ENCODE measurements around the gene ALDH4A1.
A peak's percentile ranks its signal among the peaks of the same experiment; 100 is the strongest.
"Not testable (repeated sequence)": the region's sequence is repeated elsewhere in the genome, so short reads cannot be mapped to it uniquely, and the experiment has no call there.

ALDH4A1 gene

DNA sequence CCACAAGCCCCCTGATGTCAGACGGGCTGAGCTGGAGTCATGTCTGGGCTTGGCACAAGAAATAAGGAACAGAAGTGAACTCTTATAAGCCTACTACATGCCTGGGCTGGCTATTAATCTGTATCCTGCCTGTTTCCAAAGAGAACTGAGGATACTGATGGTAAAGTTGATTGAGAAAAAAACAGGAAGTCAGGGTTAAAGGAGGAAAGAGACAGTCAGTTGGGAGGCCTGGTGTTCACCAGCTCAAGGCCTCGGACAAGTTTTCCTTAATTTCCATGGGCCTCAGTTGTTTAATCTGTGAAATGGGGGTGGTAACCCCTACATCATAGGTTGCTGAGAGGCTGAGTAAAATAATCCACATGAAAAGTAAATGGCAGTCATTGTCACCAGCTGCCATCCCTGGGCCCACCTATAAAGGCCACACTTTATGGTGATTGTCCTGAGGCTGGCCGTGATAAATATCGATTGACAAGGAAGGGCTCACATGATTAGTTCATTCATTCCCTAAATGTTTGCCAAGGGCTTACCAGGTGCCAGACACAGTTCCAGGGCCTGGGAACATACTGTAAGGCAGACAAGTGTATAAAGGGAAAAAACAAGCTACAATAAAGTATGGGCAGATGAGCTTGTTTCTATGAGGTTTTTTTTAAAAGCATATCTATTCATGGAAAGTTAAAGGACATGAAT lies 2.8 kb downstream of the ALDH4A1 start:
- no peak for DNase-seq

DNA sequence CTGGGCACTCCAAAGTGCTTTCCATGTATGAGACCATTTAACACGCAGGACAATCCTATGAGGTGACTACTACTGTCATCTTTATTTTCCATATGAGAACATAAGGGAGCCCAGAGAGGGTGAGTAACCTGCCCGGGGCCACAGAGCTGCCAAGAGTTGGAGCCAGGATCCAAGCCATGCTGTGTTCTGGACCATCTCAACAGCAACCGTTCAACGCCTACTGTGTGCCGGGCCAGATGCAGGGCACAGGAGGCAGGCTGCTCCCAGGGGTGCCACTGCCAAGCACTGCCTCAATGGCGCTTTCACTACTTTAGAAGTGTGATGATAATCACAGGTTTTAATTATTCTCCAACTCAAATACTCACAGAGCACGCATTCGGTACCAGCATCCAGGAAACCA lies 3.8 kb downstream of the ALDH4A1 start:
- no peak for DNase-seq

DNA sequence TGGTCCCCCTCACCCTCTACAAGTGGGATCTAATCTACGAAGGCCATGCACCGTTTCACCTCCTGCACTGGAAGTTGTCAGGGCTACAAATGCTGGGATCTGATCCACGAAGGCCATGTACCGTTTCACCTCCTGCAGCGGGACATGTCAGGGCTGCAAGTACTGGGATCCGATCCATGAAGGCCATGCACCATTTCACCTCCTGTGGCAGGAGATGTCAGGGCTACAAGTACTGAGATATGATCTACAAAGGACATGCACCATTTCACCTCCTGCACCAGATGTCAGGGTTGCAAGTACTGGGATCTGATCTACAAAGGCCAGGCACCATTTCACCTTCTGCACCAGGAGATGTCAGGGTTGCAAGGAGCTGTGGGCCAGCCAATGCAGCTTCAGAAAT lies 7.0 kb downstream of the ALDH4A1 start:
- no peak for DNase-seq

DNA sequence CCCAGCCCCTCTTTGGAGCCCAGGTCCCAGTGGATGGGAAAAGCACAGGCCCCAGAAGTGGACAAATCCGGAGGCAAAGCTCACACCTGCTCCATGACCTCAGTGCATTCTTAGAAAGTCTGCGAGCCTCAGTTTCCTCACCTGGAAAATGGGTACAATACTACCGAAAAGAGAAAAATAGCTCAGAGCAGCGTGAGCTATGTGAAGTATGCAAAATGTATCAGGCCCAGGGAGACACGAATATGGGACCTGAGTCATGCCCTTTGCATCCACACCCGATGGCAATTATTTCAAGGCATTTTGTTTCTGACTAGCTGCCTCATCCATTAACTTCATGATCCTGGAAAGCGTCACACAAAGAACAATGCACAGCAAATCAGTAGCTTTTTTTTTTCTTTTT lies 9.2 kb downstream of the ALDH4A1 start:
- no peak for DNase-seq

DNA sequence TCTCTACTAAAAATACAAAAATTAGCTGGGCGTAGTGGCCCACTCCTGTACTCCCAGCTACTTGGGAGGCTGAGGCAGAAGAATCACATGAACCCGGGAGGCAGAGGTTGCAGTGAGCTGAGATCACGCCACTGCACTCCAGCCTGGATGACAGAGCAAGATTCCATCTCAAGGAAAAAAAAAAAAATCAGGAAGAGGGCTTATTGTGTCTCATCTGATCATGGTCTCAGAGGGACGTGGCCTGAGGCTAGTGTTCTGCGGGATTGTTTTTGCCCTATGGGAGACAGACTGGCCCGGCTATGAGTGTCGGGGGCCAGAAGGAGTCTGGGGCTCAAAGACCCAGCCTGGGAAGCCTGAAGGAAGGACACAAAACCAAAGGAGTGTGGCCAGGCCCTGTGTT lies 10.5 kb downstream of the ALDH4A1 start:
- DNase-seq = not testable (repeated sequence)

DNA sequence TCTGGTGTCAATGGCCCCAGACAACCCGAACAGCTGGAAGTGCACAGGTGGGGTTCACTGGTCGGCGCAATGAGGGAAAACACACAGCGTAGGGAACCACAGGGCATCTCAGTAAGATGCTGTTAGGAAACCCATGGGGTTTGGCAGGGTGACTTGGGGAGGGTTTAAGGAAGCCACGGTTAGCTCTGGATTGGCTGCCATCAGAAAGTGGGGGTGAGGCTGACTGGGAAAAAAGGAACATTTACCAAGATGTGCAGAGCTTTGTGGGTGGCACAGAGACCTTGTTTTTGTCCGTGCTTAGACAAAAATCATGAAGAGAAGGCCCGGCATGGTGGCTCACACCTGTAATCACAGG lies 11.0 kb downstream of the ALDH4A1 start:
- DNase-seq = no peak

DNA sequence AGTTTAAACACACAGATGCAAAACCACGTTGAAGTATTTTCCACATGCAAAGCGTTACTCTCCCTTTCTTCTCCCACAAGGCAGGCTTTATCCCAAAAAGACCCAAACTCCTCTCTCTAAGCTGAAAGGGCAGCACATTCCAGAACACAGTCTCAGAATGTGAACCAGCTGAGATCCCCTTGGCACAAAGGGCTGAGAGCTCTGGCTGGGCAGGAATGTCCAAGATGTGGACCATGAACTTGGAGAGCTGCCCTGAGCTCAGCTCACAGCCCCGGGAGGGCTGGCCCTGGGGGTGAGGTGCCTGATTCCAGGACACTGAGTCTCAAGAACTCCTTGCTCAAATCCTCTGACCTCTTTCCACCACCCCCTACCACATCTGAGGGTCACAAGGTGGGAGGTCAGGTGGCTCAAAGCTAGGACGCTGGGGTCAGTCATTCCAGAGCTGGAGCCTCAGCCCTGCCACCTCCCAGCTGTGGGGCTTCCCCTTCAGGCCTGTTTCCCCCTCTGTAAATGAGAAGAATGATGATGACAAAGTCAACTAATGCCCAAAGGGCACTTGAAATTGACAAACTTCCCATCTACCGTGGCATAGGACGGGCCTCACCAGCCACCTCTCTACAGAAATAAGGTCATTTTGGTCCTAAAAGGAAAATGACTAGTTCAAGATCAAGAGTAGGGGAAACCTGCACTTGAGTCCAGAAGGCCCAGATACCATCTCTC lies 11.5 kb downstream of the ALDH4A1 start:
- DNase-seq = no peak

DNA sequence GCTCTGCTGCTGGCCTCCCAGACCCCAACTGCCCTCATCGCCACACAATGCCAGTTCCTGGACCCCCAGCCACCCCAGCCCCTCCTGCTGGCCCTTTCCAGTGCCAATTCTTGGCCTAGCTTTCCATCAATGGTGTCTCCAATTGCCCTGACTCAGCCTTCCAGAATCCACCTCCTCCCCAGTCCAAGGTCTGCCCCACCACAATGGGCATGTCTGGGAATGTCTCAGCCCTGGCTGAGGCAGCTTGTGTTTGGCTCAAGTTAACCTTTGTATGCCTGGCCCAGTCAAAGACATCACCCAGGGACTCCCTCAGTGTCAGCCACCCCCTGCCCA lies 16.4 kb downstream of the ALDH4A1 start:
- DNase-seq = no peak

DNA sequence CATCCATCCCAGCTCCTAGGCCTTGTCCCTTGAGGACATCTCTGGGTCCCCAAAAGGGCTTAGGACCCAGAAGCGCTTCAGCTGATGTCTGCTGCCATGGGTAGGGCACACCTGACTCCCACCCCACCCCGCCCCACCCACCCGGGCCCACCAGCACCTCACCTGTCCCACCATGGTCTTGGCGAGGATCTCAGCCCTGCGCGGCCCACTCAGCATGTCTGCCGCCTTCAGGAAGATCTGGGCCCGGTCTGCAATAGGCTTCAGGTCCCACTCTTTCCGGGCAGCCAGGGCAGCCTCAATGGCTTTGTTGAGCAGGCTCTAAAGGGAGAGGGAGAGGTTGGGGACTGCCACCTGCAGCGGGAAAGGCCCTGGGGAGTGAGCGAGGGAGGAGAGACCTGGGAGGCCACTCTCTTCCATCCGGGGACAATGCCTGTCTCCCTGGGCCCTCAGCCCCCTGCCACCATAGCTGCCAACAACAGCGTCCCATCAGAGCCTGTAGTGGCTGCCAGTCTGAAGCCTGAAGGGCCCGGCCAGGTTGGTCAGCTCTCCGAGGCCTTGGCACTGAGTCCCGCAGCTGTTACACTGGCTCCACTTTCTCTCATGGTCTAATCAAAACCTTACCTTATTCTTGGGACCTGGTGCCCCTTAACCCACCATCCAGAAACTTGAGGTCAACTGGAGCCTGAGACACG lies 16.9 kb downstream of the ALDH4A1 start:
- DNase-seq = no peak

DNA sequence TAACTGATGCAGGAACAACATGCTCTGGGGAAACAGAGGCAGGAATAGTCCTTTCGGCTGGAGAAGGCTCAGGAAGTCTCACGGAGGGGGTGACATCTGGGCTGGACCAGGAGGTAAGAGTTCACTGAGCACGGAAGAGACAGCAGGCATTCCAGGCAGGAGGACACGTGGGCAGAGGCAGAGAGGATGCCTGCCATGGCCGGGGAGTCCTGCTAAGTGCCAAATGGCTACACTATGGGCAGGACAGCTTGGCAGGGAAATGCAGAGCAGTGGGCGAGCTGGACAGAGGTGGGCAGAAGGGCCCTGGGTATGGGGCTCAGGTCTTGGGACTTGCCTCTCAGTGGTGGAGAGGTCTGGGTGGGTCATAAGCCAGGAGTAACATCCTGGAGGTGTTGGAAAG lies 17.6 kb downstream of the ALDH4A1 start:
- no peak for DNase-seq

DNA sequence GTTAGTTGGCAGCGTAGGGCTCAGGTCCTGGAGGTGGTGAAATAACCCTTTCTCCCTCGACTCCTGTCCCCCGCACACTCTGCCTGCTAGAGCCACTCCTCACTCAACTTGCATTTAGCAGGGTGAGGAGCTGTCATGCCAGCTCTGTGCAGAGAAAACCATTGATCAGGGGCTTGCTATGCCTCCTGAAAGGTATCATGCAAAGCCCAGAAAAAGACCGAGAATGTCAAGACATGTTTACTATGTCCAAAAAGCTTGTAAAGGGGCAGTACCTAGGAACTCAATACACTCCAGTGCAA lies 18.0 kb downstream of the ALDH4A1 start:
- no peak for DNase-seq

DNA sequence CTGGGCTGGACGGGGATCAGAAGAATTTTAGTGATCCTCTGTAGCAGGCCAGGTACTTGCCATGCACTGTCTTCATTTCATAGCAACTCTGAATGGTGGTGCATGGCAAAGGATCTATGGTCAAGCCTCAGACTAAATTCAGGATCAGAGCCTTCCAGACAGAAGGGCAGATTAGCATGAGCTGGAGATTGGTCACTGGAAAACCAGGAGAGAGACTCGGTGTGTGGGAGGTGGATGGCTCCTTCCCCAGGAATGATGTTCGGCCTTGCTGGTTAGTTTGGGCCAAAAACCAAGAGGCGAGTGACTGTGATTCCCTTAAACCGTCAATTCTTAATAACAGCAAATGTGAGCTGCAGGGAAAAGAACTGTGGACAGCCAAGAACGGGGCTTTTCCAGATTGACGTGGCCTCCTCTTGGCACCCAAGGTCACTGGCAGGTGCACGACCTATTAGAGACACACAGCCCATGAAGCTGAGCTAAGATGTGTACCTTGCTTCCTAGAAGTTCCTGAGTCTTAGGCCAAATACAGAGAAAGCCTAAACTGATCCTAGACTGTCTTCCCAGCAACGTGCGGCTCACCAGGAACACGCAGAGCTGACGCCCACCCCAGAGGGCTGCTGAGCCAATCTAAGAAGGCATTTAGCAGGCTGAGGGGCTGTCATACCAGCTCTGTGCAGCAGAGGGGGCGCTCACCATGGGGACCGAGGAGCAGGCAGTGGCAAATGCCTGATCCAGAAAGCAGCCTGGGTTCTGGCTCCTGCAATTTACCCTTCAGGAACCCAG lies 18.5 kb downstream of the ALDH4A1 start:
- peak; percentile 63 for DNase-seq

DNA sequence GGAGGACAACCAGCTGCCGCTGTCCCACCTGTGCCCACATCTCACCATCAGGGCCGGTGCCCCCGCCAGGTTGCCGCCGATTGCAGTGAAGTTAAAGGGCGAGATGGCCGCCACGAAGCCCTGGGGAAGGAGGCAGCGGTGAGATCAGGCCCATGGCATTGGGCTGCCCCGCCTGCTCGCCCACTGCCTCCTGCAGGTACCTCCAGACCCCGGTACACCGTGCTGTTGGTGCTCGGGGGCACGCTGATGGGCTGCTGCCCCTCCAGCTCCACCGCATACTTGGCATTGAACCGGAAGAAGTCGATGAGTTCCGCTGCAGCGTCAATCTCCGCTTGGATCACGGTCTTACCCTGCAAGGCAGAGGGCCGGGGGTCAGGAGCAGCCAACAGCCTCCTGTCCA lies 19.3 kb downstream of the ALDH4A1 start:
- no peak for DNase-seq

DNA sequence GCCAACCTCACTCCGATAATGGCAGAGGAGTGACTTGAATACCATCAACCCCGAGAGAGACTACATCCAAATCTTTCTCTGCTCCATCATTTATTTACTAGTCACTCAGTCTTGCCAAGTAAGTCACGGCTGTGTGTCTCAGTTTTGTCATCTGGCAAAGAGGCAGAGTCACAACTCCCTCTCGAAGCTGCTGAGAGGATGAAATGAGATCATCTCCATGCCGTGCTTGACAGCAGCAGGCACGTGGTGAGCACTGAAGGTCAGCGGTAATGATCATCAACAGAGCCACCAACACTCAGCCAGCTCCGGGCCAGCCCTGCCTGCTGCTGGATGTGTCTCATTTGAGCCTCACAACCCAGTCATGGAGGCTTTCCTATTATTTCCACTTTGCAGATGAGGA lies 19.9 kb downstream of the ALDH4A1 start:
- DNase-seq = no peak

DNA sequence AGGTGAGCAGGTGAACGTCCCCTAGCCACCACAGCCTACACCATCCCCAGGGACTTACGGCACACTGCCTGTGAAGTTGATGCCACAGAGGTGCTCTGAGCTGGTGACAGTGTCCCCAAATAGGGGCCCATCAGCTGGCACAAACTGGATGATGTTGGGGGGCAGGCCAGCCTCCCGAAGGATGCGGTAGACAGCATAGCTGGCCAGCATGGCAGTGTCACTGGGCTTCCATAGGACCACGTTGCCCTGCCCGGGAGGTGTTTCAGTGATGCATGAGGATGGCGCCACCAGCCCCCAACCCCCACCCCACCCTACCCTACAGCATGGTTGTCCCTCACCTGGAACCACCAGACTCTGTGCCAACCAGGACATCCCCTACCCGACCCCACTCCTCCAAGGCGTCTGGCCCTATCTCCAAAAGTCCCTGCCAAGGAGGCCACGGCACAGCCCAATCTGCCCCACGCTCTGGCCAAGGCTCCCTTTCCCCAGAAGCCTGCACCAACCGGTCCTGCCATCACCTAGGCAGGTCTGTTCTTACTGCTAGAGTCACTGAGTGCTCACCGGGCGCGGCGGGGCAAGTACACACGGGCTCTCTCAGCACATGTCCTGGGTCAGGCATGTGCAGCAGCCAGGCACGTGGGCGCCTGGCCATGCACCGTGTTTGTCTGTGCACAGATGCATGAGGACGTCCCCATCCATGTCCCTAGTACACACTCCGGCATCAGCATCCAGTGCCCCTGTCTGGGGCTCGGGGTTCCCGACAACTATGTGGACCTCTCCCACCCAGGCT lies 20.5 kb downstream of the ALDH4A1 start:
- DNase-seq = no peak

DNA sequence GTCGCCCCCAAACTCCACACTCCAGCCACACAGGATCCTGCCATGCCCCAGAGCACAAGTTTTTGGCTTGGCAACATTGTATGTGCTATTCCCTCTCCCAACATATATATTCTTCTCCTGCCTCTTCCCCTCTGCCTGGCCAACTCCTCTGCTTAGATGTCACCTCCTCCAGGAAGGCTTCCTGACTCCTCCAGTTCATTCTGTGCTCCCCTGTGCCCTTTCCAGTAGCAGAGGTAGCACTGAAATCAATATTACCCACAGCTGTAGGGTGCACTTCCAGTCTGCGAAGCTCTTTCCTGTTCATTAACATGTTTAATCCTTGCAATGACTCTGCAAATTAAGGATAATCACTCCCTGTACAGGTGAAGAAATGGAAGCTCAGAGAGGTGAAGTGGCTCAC lies 21.2 kb downstream of the ALDH4A1 start:
- no peak for DNase-seq

DNA sequence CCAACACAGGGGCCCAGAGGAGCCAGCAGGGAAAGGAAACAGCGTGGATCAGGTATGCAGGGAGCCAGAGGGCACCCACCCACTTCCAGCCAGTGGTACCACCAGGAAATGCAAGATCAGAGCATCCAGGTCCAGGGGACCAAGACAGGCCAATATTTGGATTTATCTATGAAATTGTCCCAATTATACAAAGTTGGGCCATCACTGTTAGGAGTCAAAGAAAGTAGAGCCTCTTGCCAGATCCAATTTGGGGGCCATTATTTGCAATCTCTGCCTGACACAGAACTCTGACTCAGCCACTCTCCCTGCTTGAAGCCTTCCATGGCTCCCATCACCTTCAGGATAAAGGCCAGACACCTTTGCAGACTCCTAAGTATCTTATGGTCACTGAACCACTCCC lies 21.8 kb downstream of the ALDH4A1 start:
- DNase-seq = no peak

DNA sequence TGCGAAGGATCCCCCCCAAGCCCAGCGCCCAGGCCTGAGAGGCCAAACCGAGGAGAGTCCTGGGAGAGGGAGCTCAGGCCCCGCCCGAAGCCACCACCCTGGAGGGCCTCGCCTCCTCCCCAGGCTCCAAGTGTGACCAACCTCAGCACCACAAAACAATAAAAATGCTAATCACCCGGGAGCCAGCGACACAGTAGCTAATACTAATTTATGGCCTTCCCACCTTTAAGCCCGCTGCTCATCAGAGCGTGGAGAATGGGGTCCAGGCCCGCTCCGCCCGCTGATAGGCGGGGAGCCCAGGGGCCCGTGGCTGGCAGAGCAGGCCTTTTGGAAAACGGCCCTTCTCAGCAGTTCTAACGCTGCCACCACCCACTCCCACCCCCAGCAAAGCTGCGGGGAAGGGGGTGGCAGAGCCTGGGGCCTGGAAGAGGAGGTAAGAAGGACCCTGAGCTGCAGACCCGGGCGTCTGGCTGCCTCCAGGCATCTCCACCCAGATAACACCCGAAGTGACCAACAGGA lies 22.5 kb downstream of the ALDH4A1 start:
- no peak for DNase-seq

DNA sequence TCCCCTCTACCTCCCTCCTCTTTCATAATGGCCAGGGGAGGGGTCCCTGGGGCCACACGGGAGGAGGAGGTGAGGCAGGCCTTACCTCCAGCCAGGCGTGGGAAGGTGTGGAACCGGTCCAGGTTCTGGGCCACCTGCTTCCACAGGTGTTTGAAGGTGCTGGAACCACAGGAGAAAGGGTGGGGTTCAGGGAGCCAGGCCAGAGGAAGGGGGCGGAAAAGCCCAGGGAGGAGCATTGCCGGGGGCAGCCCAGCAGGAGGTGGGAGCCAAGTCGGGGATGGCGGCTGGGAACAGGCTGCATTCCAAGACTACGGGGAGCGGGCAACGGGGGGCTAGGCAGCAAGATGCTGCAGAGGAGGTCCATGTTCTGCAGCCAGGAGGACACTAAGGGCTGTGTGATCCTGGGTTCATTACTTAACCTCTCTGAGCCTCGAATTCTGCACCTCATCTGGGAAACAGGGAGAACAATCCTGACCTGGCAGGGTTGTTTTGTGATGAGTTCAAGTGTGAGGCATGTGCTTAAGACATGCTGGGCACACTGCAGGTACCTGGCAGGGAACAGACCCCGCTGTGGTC lies 23.1 kb downstream of the ALDH4A1 start:
- no peak for DNase-seq

DNA sequence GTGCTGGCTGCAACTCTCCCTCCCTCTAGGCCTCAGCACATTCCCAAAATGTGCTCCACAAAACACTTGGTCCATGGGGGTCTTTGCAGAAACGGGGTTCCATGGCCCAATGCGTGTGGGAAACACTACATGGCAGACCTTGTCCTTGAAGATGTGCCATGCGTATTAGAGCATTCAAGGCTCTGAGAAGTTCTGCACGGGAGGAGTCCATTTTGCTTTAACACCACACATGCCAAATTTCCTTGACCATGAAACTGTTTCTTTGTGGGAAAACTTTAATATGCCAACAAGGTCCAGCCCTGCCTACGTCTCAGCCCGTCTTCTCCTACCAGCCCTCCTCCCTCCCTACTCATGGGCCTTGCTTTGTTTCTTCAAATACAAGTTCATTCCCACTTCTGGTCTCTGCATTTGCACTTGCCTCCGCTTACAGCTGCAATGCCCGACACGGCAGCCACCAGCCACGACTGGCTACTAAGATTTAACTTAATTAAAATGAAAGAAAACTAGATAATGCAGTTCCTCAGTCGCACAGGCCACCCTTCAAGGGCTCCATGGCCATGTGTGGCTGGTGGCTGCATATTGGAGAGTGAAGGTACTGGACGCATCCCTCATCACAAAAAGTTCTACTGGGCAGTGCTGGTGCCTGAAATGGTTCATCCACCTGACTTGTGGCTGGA lies 23.7 kb downstream of the ALDH4A1 start:
- DNase-seq = no peak

DNA sequence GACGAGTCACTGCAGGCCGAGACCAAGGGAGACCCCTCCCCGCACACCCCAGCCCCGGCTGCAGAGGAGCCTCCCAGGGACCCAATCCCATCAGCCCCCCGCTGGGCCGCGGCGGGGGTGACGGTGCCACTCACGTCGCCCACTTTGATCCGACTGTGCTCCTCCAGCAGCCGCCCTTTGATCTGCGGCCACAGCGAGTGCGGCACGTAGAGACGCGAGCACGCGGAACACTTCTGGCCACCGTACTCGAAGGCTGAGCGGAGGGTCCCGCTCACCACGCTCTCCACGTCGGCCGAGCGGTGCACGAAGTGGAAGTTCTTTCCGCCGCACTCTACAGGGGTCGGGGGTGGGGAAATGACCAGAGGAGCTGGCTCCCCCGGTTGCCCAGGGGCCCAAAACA lies 25.1 kb downstream of the ALDH4A1 start:
- no peak for DNase-seq

DNA sequence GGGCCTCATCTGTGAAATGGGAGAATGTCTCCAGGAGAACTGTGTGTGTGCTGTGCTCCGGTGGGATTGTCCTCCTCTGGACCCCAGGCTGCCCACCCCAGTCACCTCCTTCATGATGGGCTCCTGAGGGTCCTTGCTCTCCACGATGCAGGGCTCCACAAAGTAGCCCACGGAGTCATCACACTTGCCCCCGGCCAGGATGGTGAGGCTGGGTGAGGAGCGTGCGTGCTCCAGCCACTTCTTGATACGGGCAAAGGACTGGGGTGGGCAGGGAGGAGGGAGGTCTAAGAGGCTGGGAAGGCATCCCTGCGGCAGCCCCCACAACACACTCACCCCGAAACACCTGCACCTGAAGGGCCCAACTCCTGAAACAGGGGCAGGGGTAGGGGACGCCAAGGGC lies 26.1 kb downstream of the ALDH4A1 start:
- DNase-seq = no peak

All from T1000 (cell line).